Left ventricle myocardium inferior (tissue), 1 donor: ENCODE data around the gene RUNX2. TPM values are rescaled to one million over a fixed set of nuclear protein-coding genes. Genes with fewer than 3 reads are reported as not detected.

Source experiments
- DNase-seq: peaks from one replicate; pipeline ENCODE4 v3.0.0-alpha.2; 2020
- H3K27ac ChIP-seq: fragments of 200-600 bp; replicated peaks from 2 replicates; pipeline ENCODE4 v1.8.0; 2021
- H3K27me3 ChIP-seq: fragments of 200-600 bp; 2 replicates; pipeline ENCODE4 v1.8.0; 2021; ENCODE audit warnings: low read depth
- H3K36me3 ChIP-seq: fragments of 200-600 bp; 2 replicates; pipeline ENCODE4 v1.8.0; 2021
- H3K4me1 ChIP-seq: fragments of 200-600 bp; 2 replicates; pipeline ENCODE4 v1.8.0; 2021
- H3K4me3 ChIP-seq: fragments of 200-600 bp; 2 replicates; pipeline ENCODE4 v1.8.0; 2021; ENCODE audit warnings: mild to moderate bottlenecking, moderate library complexity
- H3K9me3 ChIP-seq: fragments of 200-600 bp; replicated peaks from 2 replicates; pipeline ENCODE4 v1.8.0; 2021
- CTCF ChIP-seq: fragments of 200-600 bp; IDR thresholded peaks from 2 replicates; pipeline ENCODE4 v1.8.0; 2021; ENCODE audit warnings: antibody characterized with exemption, mild to moderate bottlenecking, borderline replicate concordance
- intact Hi-C: fragments of 100-400 bp; cut with micrococcal nuclease; formaldehyde crosslinking; loops from one replicate; pipeline ENCODE4 v1.11.0; 2022
- total RNA-seq: library from RNA; stranded (reverse); fragmentation: NEBNext Ultra II Directional; extraction: Animal tissue kit (Norgen Biotek cat#: 25700); gene quantifications from one replicate; pipeline ENCODE4 v1.2.1, GENCODE V29; 2021
- donor health status: DM: no; HTN: yes; CAD: no; lungs with severe emphysema.

RUNX2 gene
- total RNA-seq, 1 donor from 2014 or later = 0.38 TPM

GRCh38 chr6:45428727-45429126 lies 100.6 kb downstream of the RUNX2 start:
- intact Hi-C loops = no loop called here
- Histone ChIP-seq H3K36me3 (no peaks in the 10 kb centered on the region), H3K27ac (no peak overlapping the region)

GRCh38 chr6:45430590-45431202 lies 102.6 kb downstream of the RUNX2 start:
- intact Hi-C loops = no loop called here
- Histone ChIP-seq H3K27ac (no peak overlapping the region), H3K27me3 (no peaks in the 10 kb centered on the region), H3K4me3 (no peak overlapping the region), H3K9me3 (no peaks in the 10 kb centered on the region), H3K4me1 (no peaks in the 10 kb centered on the region), H3K36me3 (no peaks in the 10 kb centered on the region)
- DNase-seq = no peak
- TF ChIP-seq CTCF = no peak

More at GRCh38 chr6:45428727-45429126, 100.6 kb downstream of the RUNX2 start:
- no peak for TF ChIP-seq CTCF
- H3K9me3 ChIP-seq = no peaks in the 10 kb centered on the region
- DNase-seq = no peak
- H3K27me3 ChIP-seq = peaks cover 8% of the 10 kb centered on the region
- H3K4me3 ChIP-seq = no peak overlapping the region
- H3K4me1 ChIP-seq = peaks cover under 1% of the 10 kb centered on the region

GRCh38 chr6:45431317-45432065 lies 103.4 kb downstream of the RUNX2 start:
- no peak for DNase-seq
- TF ChIP-seq CTCF = no peak
- no peak overlapping the region for H3K4me3 ChIP-seq
- intact Hi-C loops = no loop called here
- no peaks in the 10 kb centered on the region for H3K27me3 ChIP-seq
- H3K9me3 ChIP-seq = no peaks in the 10 kb centered on the region
- no peaks in the 10 kb centered on the region for H3K36me3 ChIP-seq
- H3K27ac ChIP-seq = no peak overlapping the region
- H3K4me1 ChIP-seq = peaks cover 3% of the 10 kb centered on the region

DNA sequence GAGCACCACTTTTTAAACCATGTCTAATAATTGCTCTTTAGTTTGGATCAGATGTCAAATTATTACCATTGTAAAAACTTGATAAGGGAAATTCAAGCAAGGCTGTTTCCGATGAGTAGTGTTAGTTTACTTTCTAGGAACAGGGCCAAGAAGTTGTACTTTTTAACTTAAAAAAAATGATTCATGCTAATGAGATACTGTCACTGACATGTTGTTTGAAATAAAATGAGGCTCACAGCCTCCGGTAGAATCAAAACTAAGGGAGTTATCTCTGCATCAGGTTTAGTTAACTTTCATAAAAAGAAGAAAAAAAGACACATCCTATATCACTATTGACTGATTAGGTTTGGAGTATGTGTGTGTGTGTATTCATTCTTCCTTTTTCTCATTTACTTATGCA lies 104.8 kb downstream of the RUNX2 start:
- Histone ChIP-seq H3K27ac (no peak overlapping the region), H3K4me1 (peaks cover 18% of the 10 kb centered on the region), H3K9me3 (no peaks in the 10 kb centered on the region), H3K27me3 (no peaks in the 10 kb centered on the region), H3K4me3 (no peak overlapping the region), H3K36me3 (no peaks in the 10 kb centered on the region)
- intact Hi-C loops = no loop called here
- TF ChIP-seq CTCF = no peak
- no peak for DNase-seq

DNA sequence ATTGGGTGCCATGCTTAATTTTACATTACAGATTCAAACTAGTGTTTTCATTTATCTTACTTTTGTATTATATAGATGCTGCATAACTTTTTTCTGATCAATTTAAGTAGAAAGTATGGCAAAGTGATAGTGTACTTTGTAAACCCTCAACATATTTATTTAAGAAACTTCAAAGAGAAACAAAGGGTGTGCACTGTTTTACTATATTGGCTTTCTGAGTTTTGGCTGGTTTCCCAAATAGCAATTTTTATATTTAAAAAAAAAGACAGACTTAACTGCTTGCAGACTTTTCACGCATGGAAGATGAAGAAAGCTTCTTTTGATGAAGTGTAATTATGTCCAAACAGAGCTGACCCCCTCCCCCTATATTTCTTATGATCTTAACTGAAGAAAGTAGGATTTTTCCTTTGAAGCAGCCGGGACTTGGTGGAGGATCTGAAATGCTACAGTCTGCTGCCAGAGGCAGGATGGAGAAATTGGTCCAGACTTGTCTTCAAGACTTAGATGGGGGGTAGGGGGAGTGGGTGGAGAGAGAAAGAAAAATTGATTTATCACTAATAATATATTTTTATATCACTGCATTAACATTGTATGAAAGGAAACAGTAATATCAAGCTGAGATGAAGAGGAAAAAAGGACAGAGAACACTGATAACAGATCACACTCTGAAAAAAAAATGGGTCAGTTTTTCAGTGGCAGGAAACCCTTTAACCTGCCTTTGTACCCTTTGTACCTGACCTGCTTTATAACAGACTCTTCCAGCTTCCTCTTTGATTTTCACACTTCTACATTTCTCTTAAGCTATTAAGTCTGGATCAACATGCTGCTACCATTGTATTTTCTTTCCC lies 105.6 kb downstream of the RUNX2 start:
- Histone ChIP-seq H3K9me3 (no peaks in the 10 kb centered on the region), H3K27ac (no peak overlapping the region), H3K27me3 (no peaks in the 10 kb centered on the region), H3K4me1 (peaks cover 21% of the 10 kb centered on the region), H3K4me3 (no peak overlapping the region), H3K36me3 (no peaks in the 10 kb centered on the region)
- DNase-seq = no peak
- intact Hi-C loops = no loop called here
- no peak for TF ChIP-seq CTCF
